ENCODE measurements around the gene TAMM41.
A peak's percentile ranks its signal among the peaks of the same experiment; 100 is the strongest.
"Not testable (repeated sequence)": the region's sequence is repeated elsewhere in the genome, so short reads cannot be mapped to it uniquely, and the experiment has no call there.

Gene TAMM41

DNA sequence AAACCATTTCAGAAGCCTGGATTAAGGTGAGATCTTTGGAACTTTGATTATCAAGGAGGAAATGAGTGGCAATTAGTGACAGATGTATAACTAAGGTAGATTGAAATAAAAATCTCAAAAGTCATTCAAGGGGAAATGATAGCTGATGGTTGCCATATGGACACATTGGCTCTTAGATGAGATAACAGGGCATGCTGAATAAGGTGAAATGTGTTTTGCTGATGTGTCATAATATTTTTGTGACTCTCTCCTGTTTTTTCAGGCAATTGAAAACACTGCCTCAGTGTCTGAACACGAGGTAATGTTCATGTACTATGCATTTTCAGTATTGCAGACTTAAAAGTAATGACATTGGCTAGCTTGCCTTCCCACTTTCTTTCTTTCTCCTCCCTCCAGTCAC is 13.5 kb upstream of the TAMM41 start:
- not testable (repeated sequence) for H3K9me3 ChIP-seq (ENCODE audit: low read length); H3F3A ChIP-seq (ENCODE audit: insufficient read depth, low read length); H3K9ac ChIP-seq (ENCODE audit: low read length); H2AFZ ChIP-seq (ENCODE audit: low read length); H3K4me1 ChIP-seq (ENCODE audit: insufficient read depth, low read length, severe bottlenecking); H3K79me2 ChIP-seq (ENCODE audit: insufficient read depth, low read length); H3K9me2 ChIP-seq (ENCODE audit: low read depth, low read length); H3K4me3 ChIP-seq (ENCODE audit: low read depth, low read length, poor library complexity, severe bottlenecking); H3K4me2 ChIP-seq (ENCODE audit: low read length); H3K27me3 ChIP-seq (ENCODE audit: insufficient read depth, low read length); H4K20me1 ChIP-seq (ENCODE audit: insufficient read depth, low read length); H3K36me3 ChIP-seq (ENCODE audit: insufficient read depth, low read length); H3K27ac ChIP-seq (ENCODE audit: low read depth, low read length, poor library complexity, severe bottlenecking)

DNA sequence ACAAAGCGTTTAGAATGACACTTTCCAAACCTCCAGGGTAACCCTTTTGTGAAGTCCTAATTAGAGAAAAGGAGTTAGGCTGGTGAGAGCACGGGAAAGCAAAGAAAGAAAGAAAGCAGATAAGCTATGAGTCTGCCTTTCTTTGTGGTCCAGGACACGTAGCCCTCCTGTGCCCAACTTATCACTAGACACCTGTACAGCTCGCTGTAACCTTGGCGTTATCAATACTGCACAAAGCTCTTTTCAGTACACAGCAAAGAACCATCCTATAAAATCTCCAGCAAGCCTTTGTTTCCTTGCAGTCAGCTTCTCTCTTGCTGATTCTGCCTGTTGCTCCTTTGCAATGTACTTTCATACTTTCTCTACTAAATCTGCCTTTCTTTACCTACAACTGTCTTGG is 6.8 kb upstream of the TAMM41 start:
- TF ChIP-seq, protein P1, sequence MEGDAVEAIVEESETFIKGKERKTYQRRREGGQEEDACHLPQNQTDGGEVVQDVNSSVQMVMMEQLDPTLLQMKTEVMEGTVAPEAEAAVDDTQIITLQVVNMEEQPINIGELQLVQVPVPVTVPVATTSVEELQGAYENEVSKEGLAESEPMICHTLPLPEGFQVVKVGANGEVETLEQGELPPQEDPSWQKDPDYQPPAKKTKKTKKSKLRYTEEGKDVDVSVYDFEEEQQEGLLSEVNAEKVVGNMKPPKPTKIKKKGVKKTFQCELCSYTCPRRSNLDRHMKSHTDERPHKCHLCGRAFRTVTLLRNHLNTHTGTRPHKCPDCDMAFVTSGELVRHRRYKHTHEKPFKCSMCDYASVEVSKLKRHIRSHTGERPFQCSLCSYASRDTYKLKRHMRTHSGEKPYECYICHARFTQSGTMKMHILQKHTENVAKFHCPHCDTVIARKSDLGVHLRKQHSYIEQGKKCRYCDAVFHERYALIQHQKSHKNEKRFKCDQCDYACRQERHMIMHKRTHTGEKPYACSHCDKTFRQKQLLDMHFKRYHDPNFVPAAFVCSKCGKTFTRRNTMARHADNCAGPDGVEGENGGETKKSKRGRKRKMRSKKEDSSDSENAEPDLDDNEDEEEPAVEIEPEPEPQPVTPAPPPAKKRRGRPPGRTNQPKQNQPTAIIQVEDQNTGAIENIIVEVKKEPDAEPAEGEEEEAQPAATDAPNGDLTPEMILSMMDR (IDR thresholded peaks at IDR 0.05; ENCODE audit: low read length), result no peak
- TF ChIP-seq EZH2 (IDR thresholded peaks at IDR 0.05; ENCODE audit: borderline replicate concordance, low read length), result no peak
- H2AFZ ChIP-seq (ENCODE audit: low read length), result no peak overlapping the region
- no peaks in the 10 kb centered on the region for H3K79me2 ChIP-seq (ENCODE audit: insufficient read depth, low read length)
- H3K4me1 ChIP-seq (ENCODE audit: insufficient read depth, low read length, severe bottlenecking), result no peaks in the 10 kb centered on the region
- H3K4me3 ChIP-seq (ENCODE audit: low read depth, low read length, poor library complexity, severe bottlenecking), result no peak overlapping the region
- H3K27ac ChIP-seq (ENCODE audit: low read depth, low read length, poor library complexity, severe bottlenecking), result no peak overlapping the region
- no peaks in the 10 kb centered on the region for H3K9me3 ChIP-seq (ENCODE audit: low read length)
- no peaks in the 10 kb centered on the region for H3K27me3 ChIP-seq (ENCODE audit: insufficient read depth, low read length)
- no peaks in the 10 kb centered on the region for H3K9me2 ChIP-seq (ENCODE audit: low read depth, low read length)
- H4K20me1 ChIP-seq (ENCODE audit: insufficient read depth, low read length), result no peaks in the 10 kb centered on the region
- H3F3A ChIP-seq (ENCODE audit: insufficient read depth, low read length), result no peaks in the 10 kb centered on the region
- H3K9ac ChIP-seq (ENCODE audit: low read length), result no peak overlapping the region
- H3K4me2 ChIP-seq (ENCODE audit: low read length), result no peak overlapping the region
- H3K36me3 ChIP-seq (ENCODE audit: insufficient read depth, low read length), result no peaks in the 10 kb centered on the region

DNA sequence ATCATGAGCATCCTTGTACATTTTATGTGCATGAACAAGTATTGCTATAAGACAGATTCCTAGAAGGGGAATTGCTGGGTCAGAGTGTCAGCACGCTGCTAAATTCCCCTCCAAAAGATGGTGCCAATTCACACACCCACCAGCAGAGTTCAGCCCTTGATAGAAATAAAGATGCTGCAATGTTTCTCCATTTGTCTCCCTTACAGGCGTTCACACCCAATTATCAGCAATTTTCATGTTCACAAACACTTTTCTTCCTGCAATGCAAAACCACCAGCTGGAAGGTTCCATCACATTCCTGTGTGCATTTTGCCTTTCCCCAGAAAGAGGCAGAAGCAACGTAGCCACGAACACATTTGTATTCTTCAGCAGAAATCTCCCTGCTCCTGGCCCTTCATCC is 3.3 kb upstream of the TAMM41 start:
- Histone ChIP-seq H3K9me3 (ENCODE audit: low read length) (no peaks in the 10 kb centered on the region), H3K27ac (ENCODE audit: low read depth, low read length, poor library complexity, severe bottlenecking) (no peak overlapping the region), H3K36me3 (ENCODE audit: insufficient read depth, low read length) (no peaks in the 10 kb centered on the region), H3K79me2 (ENCODE audit: insufficient read depth, low read length) (peaks cover 9% of the 10 kb centered on the region), H3F3A (ENCODE audit: insufficient read depth, low read length) (no peaks in the 10 kb centered on the region), H3K4me1 (ENCODE audit: insufficient read depth, low read length, severe bottlenecking) (peaks cover 13% of the 10 kb centered on the region), H2AFZ (ENCODE audit: low read length) (no peak overlapping the region), H3K4me2 (ENCODE audit: low read length) (no peak overlapping the region), H3K9me2 (ENCODE audit: low read depth, low read length) (no peaks in the 10 kb centered on the region), H3K9ac (ENCODE audit: low read length) (no peak overlapping the region), H3K27me3 (ENCODE audit: insufficient read depth, low read length) (peaks cover 5% of the 10 kb centered on the region; the same call in 1 of the 2 replicates), H4K20me1 (ENCODE audit: insufficient read depth, low read length) (no peaks in the 10 kb centered on the region), H3K4me3 (ENCODE audit: low read depth, low read length, poor library complexity, severe bottlenecking) (no peak overlapping the region)
- no peak for TF ChIP-seq EZH2 (IDR thresholded peaks at IDR 0.05; ENCODE audit: borderline replicate concordance, low read length)
- TF ChIP-seq, protein P1 (IDR thresholded peaks at IDR 0.05; ENCODE audit: low read length), result peak; percentile 30

DNA sequence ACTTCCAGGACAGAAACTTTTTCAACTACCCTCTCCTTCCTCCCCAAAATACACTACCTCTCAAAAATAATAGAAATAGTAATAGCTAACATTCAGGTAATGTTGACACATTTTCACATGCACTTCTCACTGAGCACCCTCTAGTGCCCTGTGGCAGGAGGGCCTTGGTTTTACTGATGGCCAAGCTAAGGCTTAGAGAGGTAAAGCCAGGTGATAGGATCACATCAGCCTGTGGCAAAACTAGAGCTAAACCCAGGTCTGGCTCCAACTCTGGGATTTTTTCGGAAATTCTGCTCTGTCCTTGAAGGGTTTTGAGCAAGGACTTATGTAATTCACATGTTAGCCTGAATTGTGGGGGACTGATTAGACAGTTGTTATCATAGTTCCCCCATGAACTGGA is 922 bp upstream of the TAMM41 start:
- Histone ChIP-seq H2AFZ (ENCODE audit: low read length) (peak overlapping the region; percentile 86; the same call in 1 of the 2 replicates), H3F3A (ENCODE audit: insufficient read depth, low read length) (no peaks in the 10 kb centered on the region), H4K20me1 (ENCODE audit: insufficient read depth, low read length) (no peaks in the 10 kb centered on the region), H3K9me3 (ENCODE audit: low read length) (no peaks in the 10 kb centered on the region), H3K79me2 (ENCODE audit: insufficient read depth, low read length) (peaks cover 9% of the 10 kb centered on the region), H3K27me3 (ENCODE audit: insufficient read depth, low read length) (peaks cover 5% of the 10 kb centered on the region; the same call in 1 of the 2 replicates), H3K9me2 (ENCODE audit: low read depth, low read length) (no peaks in the 10 kb centered on the region), H3K27ac (ENCODE audit: low read depth, low read length, poor library complexity, severe bottlenecking) (no peak overlapping the region), H3K4me2 (ENCODE audit: low read length) (peak overlapping the region; percentile 78; the same call in 1 of the 2 replicates), H3K4me1 (ENCODE audit: insufficient read depth, low read length, severe bottlenecking) (peaks cover 18% of the 10 kb centered on the region), H3K4me3 (ENCODE audit: low read depth, low read length, poor library complexity, severe bottlenecking) (no peak overlapping the region), H3K9ac (ENCODE audit: low read length) (peak overlapping the region; percentile 42; the same call in 1 of the 2 replicates), H3K36me3 (ENCODE audit: insufficient read depth, low read length) (peaks cover 8% of the 10 kb centered on the region)
- TF ChIP-seq EZH2 (IDR thresholded peaks at IDR 0.05; ENCODE audit: borderline replicate concordance, low read length), result no peak
- TF ChIP-seq, protein P1 (IDR thresholded peaks at IDR 0.05; ENCODE audit: low read length), result peak; percentile 17; the same call in 1 of the 2 replicates

Measured in OCI-LY1 (cell line).